ENCODE measurements around the gene TANK. TPM values are rescaled to one million over a fixed set of nuclear protein-coding genes. Genes with fewer than 3 reads are reported as not detected.

Gene TANK
- polyA plus RNA-seq, 3 donors, result 72.7 to 91.7 (median 73.5) TPM

- TF ChIP-seq, protein P1, sequence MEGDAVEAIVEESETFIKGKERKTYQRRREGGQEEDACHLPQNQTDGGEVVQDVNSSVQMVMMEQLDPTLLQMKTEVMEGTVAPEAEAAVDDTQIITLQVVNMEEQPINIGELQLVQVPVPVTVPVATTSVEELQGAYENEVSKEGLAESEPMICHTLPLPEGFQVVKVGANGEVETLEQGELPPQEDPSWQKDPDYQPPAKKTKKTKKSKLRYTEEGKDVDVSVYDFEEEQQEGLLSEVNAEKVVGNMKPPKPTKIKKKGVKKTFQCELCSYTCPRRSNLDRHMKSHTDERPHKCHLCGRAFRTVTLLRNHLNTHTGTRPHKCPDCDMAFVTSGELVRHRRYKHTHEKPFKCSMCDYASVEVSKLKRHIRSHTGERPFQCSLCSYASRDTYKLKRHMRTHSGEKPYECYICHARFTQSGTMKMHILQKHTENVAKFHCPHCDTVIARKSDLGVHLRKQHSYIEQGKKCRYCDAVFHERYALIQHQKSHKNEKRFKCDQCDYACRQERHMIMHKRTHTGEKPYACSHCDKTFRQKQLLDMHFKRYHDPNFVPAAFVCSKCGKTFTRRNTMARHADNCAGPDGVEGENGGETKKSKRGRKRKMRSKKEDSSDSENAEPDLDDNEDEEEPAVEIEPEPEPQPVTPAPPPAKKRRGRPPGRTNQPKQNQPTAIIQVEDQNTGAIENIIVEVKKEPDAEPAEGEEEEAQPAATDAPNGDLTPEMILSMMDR (IDR thresholded peaks at IDR 0.05), result no peak
- H3K79me2 ChIP-seq (ENCODE audit: insufficient read depth, low read length), result peaks cover 99% of the 10 kb centered on the region
These were observed 39.9 kb downstream of the TANK start for GRCh38 chr2:161199912-161200701.

GRCh38 chr2:161204846-161205245 lies 44.6 kb downstream of the TANK start:
- peak overlapping the region in 1 of 2 donors; percentile 78 for H3K27ac ChIP-seq (ENCODE audit: low read depth in 1 of 2, low read length in 2 of 2)
- H3K4me3 ChIP-seq (replicated peaks in 1 of 3; ENCODE audit: low read depth in 2 of 3, low read length in 3 of 3), result no peak overlapping the region
- H3K9ac ChIP-seq (ENCODE audit: insufficient read depth, low read length, poor library complexity, severe bottlenecking), result no peak overlapping the region
- Mint-ChIP-seq H3K36me3 (peaks cover 32 to 43% of the 10 kb centered on the region in 2 donors), H3K27me3 (ENCODE audit: low read depth in 3 of 3) (no peaks in the 10 kb centered on the region), H3K9me3 (no peaks in the 10 kb centered on the region), H3K4me3 (no peak overlapping the region), H3K4me1 (peaks cover 26% of the 10 kb centered on the region), H3K27ac (peak overlapping the region; percentile 37 to 88 (median 80))
- H3K4me1 ChIP-seq (ENCODE audit: control insufficient read depth in 1 of 2, insufficient read depth in 2 of 2, low read length in 2 of 2), result peaks cover 11 to 40% of the 10 kb centered on the region in 2 donors
- H3K36me3 ChIP-seq (replicated peaks in 1 of 2; ENCODE audit: control insufficient read depth in 1 of 2, insufficient read depth in 2 of 2, low read length in 2 of 2), result peaks cover 40 to 62% of the 10 kb centered on the region in 2 donors
- H2AFZ ChIP-seq (ENCODE audit: insufficient read depth, low read depth, low read length, poor library complexity, severe bottlenecking), result no peak overlapping the region
- intact Hi-C loops (cut with micrococcal nuclease), result no loop called here
- H3K9me3 ChIP-seq (replicated peaks in 1 of 2; ENCODE audit: control insufficient read depth in 1 of 2, insufficient read depth in 1 of 2, low read length in 2 of 2), result no peaks in the 10 kb centered on the region
- H3K79me2 ChIP-seq (ENCODE audit: insufficient read depth, low read length), result peaks cover 92% of the 10 kb centered on the region
- DNase-seq, result no peak
- WGBS (ENCODE audit: insufficient coverage), result no CpG with 5 or more reads among the region's 3 CpGs
- peaks cover 80% of the 10 kb centered on the region for H4K20me1 ChIP-seq (ENCODE audit: insufficient read depth, low read length)
- TF ChIP-seq, protein P1 (IDR thresholded peaks at IDR 0.05), result no peak
- no peaks in the 10 kb centered on the region for H3K27me3 ChIP-seq (ENCODE audit: control insufficient read depth in 2 of 2, insufficient read depth in 2 of 2, low read length in 2 of 2)
- H3K4me2 ChIP-seq (replicated peaks; ENCODE audit: extremely low read depth, low read length, poor library complexity, severe bottlenecking), result no peak overlapping the region

More at GRCh38 chr2:161199912-161200701, 39.9 kb downstream of the TANK start:
- Histone ChIP-seq H2AFZ (ENCODE audit: insufficient read depth, low read depth, low read length, poor library complexity, severe bottlenecking) (no peak overlapping the region), H4K20me1 (ENCODE audit: insufficient read depth, low read length) (peaks cover 98% of the 10 kb centered on the region), H3K27me3 (ENCODE audit: control insufficient read depth in 2 of 2, insufficient read depth in 2 of 2, low read length in 2 of 2) (no peaks in the 10 kb centered on the region), H3K36me3 (replicated peaks in 1 of 2; ENCODE audit: control insufficient read depth in 1 of 2, insufficient read depth in 2 of 2, low read length in 2 of 2) (peaks cover 55 to 60% of the 10 kb centered on the region in 2 donors), H3K27ac (ENCODE audit: low read depth in 1 of 2, low read length in 2 of 2) (peak overlapping the region; percentile 32 to 67), H3K4me3 (replicated peaks in 1 of 3; ENCODE audit: low read depth in 2 of 3, low read length in 3 of 3) (no peak overlapping the region), H3K4me1 (ENCODE audit: control insufficient read depth in 1 of 2, insufficient read depth in 2 of 2, low read length in 2 of 2) (peaks cover 17 to 27% of the 10 kb centered on the region in 2 donors), H3K9me3 (replicated peaks in 1 of 2; ENCODE audit: control insufficient read depth in 1 of 2, insufficient read depth in 1 of 2, low read length in 2 of 2) (no peaks in the 10 kb centered on the region), H3K9ac (ENCODE audit: insufficient read depth, low read length, poor library complexity, severe bottlenecking) (no peak overlapping the region), H3K4me2 (replicated peaks; ENCODE audit: extremely low read depth, low read length, poor library complexity, severe bottlenecking) (no peak overlapping the region)
- H3K36me3 Mint-ChIP-seq, result peaks cover 34 to 53% of the 10 kb centered on the region in 2 donors
- intact Hi-C loops (cut with micrococcal nuclease), result no loop called here
- no peak overlapping the region for H3K4me3 Mint-ChIP-seq
- H3K9me3 Mint-ChIP-seq, result no peaks in the 10 kb centered on the region
- no CpG with 5 or more reads among the region's 4 CpGs for WGBS (ENCODE audit: insufficient coverage)
- DNase-seq, result peak in 1 of 3 donors; percentile 15
- no peaks in the 10 kb centered on the region for H3K27me3 Mint-ChIP-seq (ENCODE audit: low read depth in 3 of 3)
- H3K27ac Mint-ChIP-seq, result peak overlapping the region in 6 of 7 donors; percentile 49 to 87 (median 70)
- peaks cover 31% of the 10 kb centered on the region for H3K4me1 Mint-ChIP-seq

All from CD14-positive monocyte (primary cell).